ENCODE results near the gene CD164. TPM values are rescaled to one million over a fixed set of nuclear protein-coding genes. Genes with fewer than 3 reads are reported as not detected.
"Not testable (repeated sequence)": the region's sequence is repeated elsewhere in the genome, so short reads cannot be mapped to it uniquely, and the experiment has no call there.

CD164 gene
- total RNA-seq, 1 experiment from 2014 or later: 190 TPM

- in situ Hi-C loops (cut with HindIII; ENCODE audit: low sequenced_read_pairs): no loop called here
- DNase-seq (ENCODE audit: low spot score): no peak
Measured at GRCh38 chr6:109348226-109348625, 34.0 kb downstream of the CD164 start.

- in situ Hi-C loops (cut with HindIII; ENCODE audit: low sequenced_read_pairs): no loop called here
- DNase-seq (ENCODE audit: low spot score): no peak
Measured at GRCh38 chr6:109347779-109348178, 34.5 kb downstream of the CD164 start.

DNA sequence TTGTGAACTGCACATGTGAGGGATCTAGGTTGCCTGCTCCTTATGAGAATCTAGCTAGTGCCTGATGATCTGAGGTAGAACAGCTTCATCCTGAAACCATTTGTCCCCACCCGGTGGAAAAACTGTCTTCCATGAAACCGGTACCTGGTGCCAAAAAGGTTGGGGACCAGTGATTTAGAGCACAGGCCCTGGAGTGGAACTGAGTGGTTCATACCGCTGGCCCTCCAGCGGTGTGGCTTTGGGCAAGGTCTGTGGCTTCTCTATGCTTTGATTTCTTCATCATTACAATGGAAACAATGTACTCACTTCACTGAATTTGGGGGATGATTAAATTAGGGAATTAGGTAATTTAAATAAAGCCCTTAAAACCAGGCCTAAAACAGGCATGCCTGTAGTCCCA lies 36.3 kb downstream of the CD164 start:
- no peak for DNase-seq (ENCODE audit: low spot score)
- in situ Hi-C loops (cut with HindIII; ENCODE audit: low sequenced_read_pairs): no loop called here

DNA sequence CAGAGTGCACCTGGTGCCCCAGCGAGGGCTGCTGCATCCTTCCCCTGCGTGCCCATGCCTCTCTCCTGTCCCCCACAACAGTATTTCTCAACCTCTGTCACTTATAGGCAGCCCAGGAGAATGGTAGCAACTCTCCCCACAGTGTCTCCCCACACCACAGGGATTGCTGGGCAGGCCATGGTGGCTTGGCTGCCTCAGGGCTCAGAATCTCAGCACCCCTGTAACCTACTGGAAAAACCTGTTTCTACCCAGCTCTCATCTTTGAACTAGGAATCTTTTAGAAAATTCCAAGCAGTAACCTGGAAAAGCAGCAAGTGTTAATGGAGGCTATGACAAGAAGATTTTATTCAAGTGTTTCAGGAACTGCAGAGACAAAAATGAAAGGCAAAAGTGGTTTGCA lies 38.0 kb downstream of the CD164 start:
- in situ Hi-C loops (cut with HindIII; ENCODE audit: low sequenced_read_pairs): no loop called here
- DNase-seq (ENCODE audit: low spot score): no peak

GRCh38 chr6:109343518-109343917 lies 38.7 kb downstream of the CD164 start:
- no peak for DNase-seq (ENCODE audit: low spot score)
- in situ Hi-C loops (cut with HindIII; ENCODE audit: low sequenced_read_pairs): no loop called here

GRCh38 chr6:109342911-109343310 lies 39.4 kb downstream of the CD164 start:
- in situ Hi-C loops (cut with HindIII; ENCODE audit: low sequenced_read_pairs): no loop called here

DNA sequence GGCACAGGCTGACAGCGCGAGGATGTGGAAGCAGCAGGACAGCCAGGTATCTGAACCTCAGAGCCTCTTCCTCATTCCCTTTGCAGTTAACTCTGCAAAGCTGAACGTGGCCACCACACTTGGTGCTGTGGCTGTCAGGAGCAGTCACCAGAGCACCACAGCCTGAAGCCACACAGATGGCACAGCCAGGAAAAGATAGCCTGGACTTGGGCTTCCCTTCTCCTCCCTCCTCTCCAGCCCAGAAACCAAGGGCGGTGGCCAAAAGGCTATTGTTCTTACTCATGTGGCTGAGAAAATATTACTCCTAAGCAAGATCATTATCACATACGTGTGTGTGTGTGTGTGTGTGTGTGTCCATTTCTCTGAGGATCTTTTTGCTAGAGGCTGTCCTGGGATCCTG lies 39.8 kb downstream of the CD164 start:
- in situ Hi-C loops (cut with HindIII; ENCODE audit: low sequenced_read_pairs): no loop called here

More at GRCh38 chr6:109342911-109343310, 39.4 kb downstream of the CD164 start:
- DNase-seq (ENCODE audit: low spot score): no peak

GRCh38 chr6:109340811-109341210 lies 41.5 kb downstream of the CD164 start:
- in situ Hi-C loops (cut with HindIII; ENCODE audit: low sequenced_read_pairs): no loop called here
- no peak for DNase-seq (ENCODE audit: low spot score)

More for the DNA sequence above, 39.8 kb downstream of the CD164 start:
- no peak for DNase-seq (ENCODE audit: low spot score)

DNA sequence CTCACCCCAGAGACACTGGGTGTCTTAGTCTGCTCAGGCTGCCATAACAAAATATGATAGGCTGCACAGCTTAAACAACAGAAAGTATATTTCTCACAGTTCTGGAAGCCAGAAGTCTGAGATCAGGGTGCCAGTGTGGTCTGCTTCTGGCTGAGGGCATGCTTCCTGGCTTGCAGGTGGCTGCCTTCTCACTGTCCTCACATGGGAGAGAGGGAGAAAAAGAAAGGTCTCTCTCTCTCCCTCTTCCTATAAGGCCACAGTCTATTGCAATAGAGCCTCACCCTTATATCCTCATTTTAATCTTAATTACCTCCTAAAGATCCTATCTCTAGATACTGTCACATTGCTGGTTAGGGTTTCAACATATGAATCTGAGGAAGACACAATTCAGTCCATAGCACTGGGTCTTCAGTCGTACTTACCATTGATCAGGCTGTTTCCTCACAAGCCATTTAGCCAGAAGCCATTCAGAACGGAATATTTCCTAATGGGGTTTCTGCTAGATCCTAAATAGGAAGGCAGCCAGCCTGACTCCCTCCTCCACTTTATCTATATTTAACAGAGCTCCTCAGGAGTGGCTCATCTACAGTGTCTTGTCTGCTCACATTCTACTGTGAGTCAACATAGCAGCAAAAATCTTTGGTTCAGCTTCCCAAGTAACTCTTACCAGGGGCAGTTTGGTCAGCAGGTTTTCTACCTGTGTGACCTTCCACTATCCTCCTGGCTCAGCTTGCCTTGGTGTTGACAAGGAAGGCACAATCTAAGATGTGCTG lies 42.2 kb downstream of the CD164 start:
- in situ Hi-C loops (cut with HindIII; ENCODE audit: low sequenced_read_pairs): no loop called here
- DNase-seq (ENCODE audit: low spot score): no peak

GRCh38 chr6:109336221-109336961 lies 45.9 kb downstream of the CD164 start:
- DNase-seq (ENCODE audit: low spot score): no peak
- in situ Hi-C loops (cut with HindIII; ENCODE audit: low sequenced_read_pairs): no loop called here

DNA sequence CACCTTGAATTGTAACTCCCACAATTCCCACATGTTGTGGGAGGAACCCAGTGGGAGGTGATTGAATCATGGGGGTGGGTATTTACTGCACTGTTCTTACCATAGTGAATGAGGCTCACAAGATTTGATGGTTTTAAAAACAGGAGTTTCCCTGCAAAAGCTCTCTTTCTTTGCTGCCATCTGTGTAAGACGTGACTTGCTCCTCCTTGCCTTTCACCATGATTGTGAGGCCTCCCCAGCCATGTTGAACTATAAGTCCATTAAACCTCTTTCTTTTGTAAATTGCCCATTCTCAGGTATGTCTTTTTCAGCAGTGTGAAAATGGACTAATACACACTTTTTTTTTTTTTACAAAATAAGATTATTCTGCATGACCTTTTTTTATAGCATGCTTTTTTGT lies 48.4 kb downstream of the CD164 start:
- DNase-seq (ENCODE audit: low spot score); in situ Hi-C loops (cut with HindIII; ENCODE audit: low sequenced_read_pairs): not testable (repeated sequence)

GRCh38 chr6:109332748-109333147 lies 49.5 kb downstream of the CD164 start:
- no peak for DNase-seq (ENCODE audit: low spot score)
- in situ Hi-C loops (cut with HindIII; ENCODE audit: low sequenced_read_pairs): no loop called here

DNA sequence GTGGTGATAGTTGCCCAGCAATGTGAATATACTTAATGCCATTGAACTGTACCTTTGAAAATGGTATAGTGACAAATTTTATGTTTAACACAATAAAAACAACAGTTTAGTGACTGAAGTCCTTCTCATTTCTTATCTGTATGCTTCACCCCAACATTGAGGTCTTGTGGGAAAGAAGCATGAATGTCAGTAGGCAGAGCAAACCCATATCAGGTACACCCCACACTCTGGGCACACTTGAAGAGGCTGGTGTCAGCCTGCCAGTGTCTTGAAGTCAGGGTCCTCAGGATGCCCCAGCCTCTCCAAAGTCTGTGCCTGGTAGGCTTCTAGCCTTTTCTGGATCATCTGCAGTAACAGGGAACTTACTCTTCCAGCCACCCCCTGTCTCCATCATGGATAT lies 51.2 kb downstream of the CD164 start:
- in situ Hi-C loops (cut with HindIII; ENCODE audit: low sequenced_read_pairs): no loop called here
- no peak for DNase-seq (ENCODE audit: low spot score)

GRCh38 chr6:109330263-109330662 lies 52.0 kb downstream of the CD164 start:
- in situ Hi-C loops (cut with HindIII; ENCODE audit: low sequenced_read_pairs): no loop called here
- DNase-seq (ENCODE audit: low spot score): no peak

- in situ Hi-C loops (cut with HindIII; ENCODE audit: low sequenced_read_pairs): no loop called here
- no peak for DNase-seq (ENCODE audit: low spot score)
Measured at GRCh38 chr6:109328629-109329028, 53.6 kb downstream of the CD164 start.

DNA sequence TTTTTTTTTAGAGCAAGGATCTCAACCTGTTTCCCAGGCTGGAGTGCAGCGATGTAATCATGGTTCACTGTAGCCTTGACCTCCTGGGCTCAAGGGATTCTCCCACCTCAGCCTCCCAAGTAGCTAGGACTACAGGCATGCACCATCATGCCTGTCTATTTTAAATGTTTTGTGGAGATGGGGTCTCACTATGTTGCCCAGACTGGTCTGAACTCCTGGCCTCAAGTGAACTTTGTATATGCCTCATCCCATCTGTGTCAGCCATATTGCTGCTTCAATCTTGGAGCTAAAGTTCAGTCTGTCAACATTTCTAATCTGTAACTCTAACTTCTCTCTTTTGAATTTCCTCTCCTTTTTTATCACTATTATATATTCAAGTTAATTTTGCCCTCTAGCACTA lies 54.3 kb downstream of the CD164 start:
- in situ Hi-C loops (cut with HindIII; ENCODE audit: low sequenced_read_pairs): no loop called here
- no peak for DNase-seq (ENCODE audit: low spot score)

DNA sequence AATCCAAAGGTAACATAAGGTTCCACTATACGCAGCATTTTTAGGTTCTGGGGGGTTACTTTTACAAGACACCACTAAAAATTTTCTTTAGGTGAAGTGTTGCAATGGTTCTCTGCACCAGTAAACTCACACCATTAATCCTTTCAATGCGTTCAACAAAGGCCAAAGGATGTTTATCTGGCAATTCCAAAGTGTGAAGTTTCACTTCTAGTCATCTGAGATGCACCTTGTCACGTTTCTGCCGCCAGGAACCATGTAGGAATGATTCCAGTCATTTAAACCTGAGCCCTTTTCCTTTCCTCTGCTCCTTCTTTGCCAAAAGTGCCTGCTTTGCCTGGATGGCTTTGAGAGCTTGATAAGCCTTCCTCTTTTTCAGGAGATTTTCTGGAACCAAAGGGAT lies 54.8 kb downstream of the CD164 start:
- in situ Hi-C loops (cut with HindIII; ENCODE audit: low sequenced_read_pairs): no loop called here
- DNase-seq (ENCODE audit: low spot score): no peak

GRCh38 chr6:109326351-109326750 lies 55.9 kb downstream of the CD164 start:
- in situ Hi-C loops (cut with HindIII; ENCODE audit: low sequenced_read_pairs): no loop called here
- no peak for DNase-seq (ENCODE audit: low spot score)

GRCh38 chr6:109325400-109325801 lies 56.9 kb downstream of the CD164 start:
- no peak for DNase-seq (ENCODE audit: low spot score)
- in situ Hi-C loops (cut with HindIII; ENCODE audit: low sequenced_read_pairs): no loop called here

DNA sequence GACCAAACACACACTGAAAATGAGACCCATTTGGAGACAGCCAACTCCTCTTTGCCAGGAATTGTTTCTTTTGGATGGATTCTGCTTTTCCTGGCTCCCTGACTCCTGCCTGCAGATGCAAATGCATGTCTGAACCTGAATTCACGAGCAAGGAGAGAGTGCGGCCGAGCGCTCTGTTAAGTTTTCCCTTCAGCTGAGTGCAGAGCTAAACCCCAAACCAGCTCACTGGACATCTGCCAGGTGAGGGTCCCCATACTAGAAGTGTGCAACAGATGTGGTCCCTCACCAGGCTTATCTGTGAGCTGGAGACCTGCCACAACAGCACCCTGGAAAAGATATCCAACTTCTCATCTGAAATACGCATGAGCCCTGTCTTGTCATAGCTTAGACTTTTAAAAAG lies 59.0 kb downstream of the CD164 start:
- DNase-seq (ENCODE audit: low spot score): no peak
- in situ Hi-C loops (cut with HindIII; ENCODE audit: low sequenced_read_pairs): no loop called here

GRCh38 chr6:109322825-109323224 lies 59.4 kb downstream of the CD164 start:
- in situ Hi-C loops (cut with HindIII; ENCODE audit: low sequenced_read_pairs): no loop called here

More at GRCh38 chr6:109322825-109323224, 59.4 kb downstream of the CD164 start:
- no peak for DNase-seq (ENCODE audit: low spot score)

Data from G401 (cell line).